DND-41 (cell line): Measurements from ENCODE around the gene OR52H1.

Source experiments
- ATAC-seq: fragments of 200-7000 bp; cut with Tn5 transposase; 3 replicates; pipeline ENCODE4 v1.9.1; 2021; ENCODE audit warnings: low read depth; ENCODE audit not compliant: insufficient read depth
- DNase-seq: peaks from one replicate; pipeline ENCODE4 v3.0.0-alpha.2; 2020
- H2AFZ ChIP-seq: 2 replicates; pipeline ENCODE4 v1.6.0; 2012; ENCODE audit warnings: low read depth, low read length
- H3K27ac ChIP-seq: 2 replicates; pipeline ENCODE4 v1.5.1; 2012; ENCODE audit warnings: low read length, inconsistent platforms
- H3K27me3 ChIP-seq: fragments of 200-600 bp; sonication (generic); 2 replicates; pipeline ENCODE4 v1.6.0; 2012; ENCODE audit warnings: low read length, mild to moderate bottlenecking, inconsistent platforms; ENCODE audit not compliant: insufficient read depth, poor library complexity
- H3K36me3 ChIP-seq: 2 replicates; pipeline ENCODE4 v1.5.1; 2012; ENCODE audit warnings: low read length, inconsistent platforms; ENCODE audit not compliant: insufficient read depth
- H3K4me1 ChIP-seq: 2 replicates; pipeline ENCODE4 v1.5.1; 2012; ENCODE audit warnings: mild to moderate bottlenecking, low read length; ENCODE audit not compliant: insufficient read depth
- H3K4me2 ChIP-seq: 2 replicates; pipeline ENCODE4 v1.6.0; 2012; ENCODE audit warnings: mild to moderate bottlenecking, moderate library complexity, low read length, inconsistent platforms; ENCODE audit not compliant: insufficient read depth
- H3K4me3 ChIP-seq, 2 experiments: fragments of 200-600 bp in 1 of 2; shearing (Covaris generic) in 1 of 2; 2 replicates each; pipeline ENCODE4 v1.5.1; 2012 to 2016; ENCODE audit warnings: inconsistent platforms in 2 of 2, low read length in 2 of 2, mild to moderate bottlenecking in 2 of 2, low read depth in 1 of 2, moderate library complexity in 1 of 2
- H3K79me2 ChIP-seq: 2 replicates; pipeline ENCODE4 v1.6.0; 2012; ENCODE audit warnings: low read length, inconsistent platforms; ENCODE audit not compliant: insufficient read depth
- H3K9ac ChIP-seq: 2 replicates; pipeline ENCODE4 v1.6.0; 2012; ENCODE audit warnings: low read depth, mild to moderate bottlenecking, inconsistent platforms, low read length, moderate library complexity
- H3K9me3 ChIP-seq: 2 replicates; pipeline ENCODE4 v1.5.1; 2012; ENCODE audit warnings: low read length, moderate library complexity, mild to moderate bottlenecking, inconsistent platforms; ENCODE audit not compliant: insufficient read depth, severe bottlenecking
- H4K20me1 ChIP-seq: 2 replicates; pipeline ENCODE4 v1.6.0; 2012; ENCODE audit warnings: low read length; ENCODE audit not compliant: insufficient read depth
- EZH2 ChIP-seq: IDR thresholded peaks from 3 replicates; pipeline ENCODE4 v1.6.1; 2012; ENCODE audit warnings: borderline replicate concordance, low read depth, mild to moderate bottlenecking, moderate library complexity, low read length, inconsistent platforms; ENCODE audit not compliant: severe bottlenecking
- TF ChIP-seq, protein P1 (sequence below): IDR thresholded peaks from 2 replicates; pipeline ENCODE4 v1.5.1; 2012; ENCODE audit warnings: borderline replicate concordance, low read length, moderate library complexity, mild to moderate bottlenecking; ENCODE audit not compliant: poor library complexity, severe bottlenecking; ENCODE audit errors: extremely low read depth

Gene OR52H1

GRCh38 chr11:5574654-5575053 lies 26.3 kb upstream of the OR52H1 start:
- TF ChIP-seq, protein P1, sequence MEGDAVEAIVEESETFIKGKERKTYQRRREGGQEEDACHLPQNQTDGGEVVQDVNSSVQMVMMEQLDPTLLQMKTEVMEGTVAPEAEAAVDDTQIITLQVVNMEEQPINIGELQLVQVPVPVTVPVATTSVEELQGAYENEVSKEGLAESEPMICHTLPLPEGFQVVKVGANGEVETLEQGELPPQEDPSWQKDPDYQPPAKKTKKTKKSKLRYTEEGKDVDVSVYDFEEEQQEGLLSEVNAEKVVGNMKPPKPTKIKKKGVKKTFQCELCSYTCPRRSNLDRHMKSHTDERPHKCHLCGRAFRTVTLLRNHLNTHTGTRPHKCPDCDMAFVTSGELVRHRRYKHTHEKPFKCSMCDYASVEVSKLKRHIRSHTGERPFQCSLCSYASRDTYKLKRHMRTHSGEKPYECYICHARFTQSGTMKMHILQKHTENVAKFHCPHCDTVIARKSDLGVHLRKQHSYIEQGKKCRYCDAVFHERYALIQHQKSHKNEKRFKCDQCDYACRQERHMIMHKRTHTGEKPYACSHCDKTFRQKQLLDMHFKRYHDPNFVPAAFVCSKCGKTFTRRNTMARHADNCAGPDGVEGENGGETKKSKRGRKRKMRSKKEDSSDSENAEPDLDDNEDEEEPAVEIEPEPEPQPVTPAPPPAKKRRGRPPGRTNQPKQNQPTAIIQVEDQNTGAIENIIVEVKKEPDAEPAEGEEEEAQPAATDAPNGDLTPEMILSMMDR, result no peak
- no peak for TF ChIP-seq EZH2
- Histone ChIP-seq H3K36me3 (no peaks in the 10 kb centered on the region), H3K79me2 (no peaks in the 10 kb centered on the region), H3K4me1 (no peaks in the 10 kb centered on the region), H3K9me3 (no peaks in the 10 kb centered on the region), H3K4me3 (no peak overlapping the region), H3K27me3 (peaks cover 13% of the 10 kb centered on the region), H3K27ac (no peak overlapping the region), H3K4me2 (no peak overlapping the region), H4K20me1 (no peaks in the 10 kb centered on the region), H2AFZ (no peak overlapping the region), H3K9ac (no peak overlapping the region)
- DNase-seq, result no peak
- ATAC-seq, result no peak

- Histone ChIP-seq H3K79me2 (no peaks in the 10 kb centered on the region), H4K20me1 (no peaks in the 10 kb centered on the region), H2AFZ (peak overlapping the region; percentile 46), H3K27ac (no peak overlapping the region), H3K9ac (no peak overlapping the region), H3K36me3 (no peaks in the 10 kb centered on the region), H3K4me3 (no peak overlapping the region), H3K9me3 (peaks cover 6% of the 10 kb centered on the region), H3K4me2 (no peak overlapping the region), H3K27me3 (peaks cover 4% of the 10 kb centered on the region), H3K4me1 (peaks cover 6% of the 10 kb centered on the region)
- DNase-seq (no peak), ATAC-seq (no peak)
- TF ChIP-seq, protein P1, result no peak
- no peak for TF ChIP-seq EZH2
Observed at GRCh38 chr11:5564259-5565019, 16.1 kb upstream of the OR52H1 start.

DNA sequence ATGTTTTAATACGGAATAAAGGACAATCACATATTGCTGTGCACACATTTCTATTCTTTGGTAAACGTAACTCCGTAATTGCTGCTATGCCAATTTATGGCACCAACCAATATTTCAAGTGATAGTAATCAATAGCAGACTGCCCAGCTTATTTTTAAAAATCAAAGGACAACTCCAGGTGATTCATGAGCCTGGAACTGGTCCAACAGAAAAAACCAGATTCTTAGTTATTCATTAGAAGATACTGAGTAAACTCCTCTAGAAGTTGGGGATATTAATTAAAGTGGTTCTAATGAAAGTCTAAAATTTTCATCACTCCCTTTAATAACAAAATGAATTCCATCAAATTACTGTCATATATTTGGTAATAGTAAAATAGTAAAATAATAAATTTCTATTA lies 9.4 kb upstream of the OR52H1 start:
- no peak for TF ChIP-seq EZH2
- TF ChIP-seq, protein P1, result no peak
- ATAC-seq (no peak), DNase-seq (no peak)
- Histone ChIP-seq H2AFZ (no peak overlapping the region), H3K9ac (no peak overlapping the region), H3K9me3 (no peaks in the 10 kb centered on the region), H3K36me3 (no peaks in the 10 kb centered on the region), H3K79me2 (no peaks in the 10 kb centered on the region), H3K4me3 (no peak overlapping the region), H3K4me2 (no peak overlapping the region), H3K27me3 (peaks cover 6% of the 10 kb centered on the region), H4K20me1 (no peaks in the 10 kb centered on the region; the same call in 1 of the 2 replicates), H3K4me1 (no peaks in the 10 kb centered on the region), H3K27ac (no peak overlapping the region)
